Peyer's patch (tissue), 4 donors: ENCODE results near the gene PHF21B. TPM values are rescaled to one million over a fixed set of nuclear protein-coding genes. Genes with fewer than 3 reads are reported as not detected.

Experiments used
- DNase-seq, 3 donors: peaks; one replicate each; pipeline ENCODE4 v3.0.0-alpha.2; 2017 to 2019
- H3K27ac ChIP-seq, 4 donors: fragments of 200-600 bp; sonication (generic); one replicate each; pipeline ENCODE4 v1.5.1; 2016 to 2019
- H3K27me3 ChIP-seq, 2 donors: fragments of 200-600 bp; sonication (generic); one replicate each; pipeline ENCODE4 v1.5.1; 2019
- H3K36me3 ChIP-seq, 3 donors: fragments of 200-600 bp; sonication (generic); one replicate each; pipeline ENCODE4 v1.5.1; 2016 to 2019
- H3K4me1 ChIP-seq, 4 donors: fragments of 200-600 bp; sonication (generic); one replicate each; pipeline ENCODE4 v1.5.1; 2016 to 2019
- H3K4me3 ChIP-seq, 4 donors: fragments of 200-600 bp; sonication (generic); 1 replicate in 3 of 4; 2 replicates in 1 of 4; pipeline ENCODE4 v1.5.1; 2016 to 2019; ENCODE audit warnings: mild to moderate bottlenecking in 1 of 4
- H3K9me3 ChIP-seq, 4 donors: fragments of 200-600 bp; sonication (generic); one replicate each; pipeline ENCODE4 v1.5.1; 2016 to 2019; ENCODE audit warnings: mild to moderate bottlenecking in 1 of 4
- POLR2A ChIP-seq, 2 donors: fragments of 450-650 bp; IDR thresholded peaks; one replicate each; pipeline ENCODE4 v1.5.1; 2017; ENCODE audit warnings: antibody characterized with exemption in 2 of 2, mild to moderate bottlenecking in 2 of 2, moderate library complexity in 2 of 2
- total RNA-seq, 4 donors: library from RNA; depleted of rRNA; stranded (reverse); fragments of >200 nt; gene quantifications; one replicate each; pipeline ENCODE4 v1.1.0, GENCODE V29; 2016
- TF ChIP-seq, protein P1 (sequence below), 6 experiments: fragments of 450-650 bp in 4 of 6; fragments of 200-600 bp in 2 of 6; sonication (generic) in 1 of 6; IDR thresholded peaks; one replicate each; pipeline ENCODE4 v1.5.1; 2017 to 2019; ENCODE audit warnings: antibody characterized with exemption in 6 of 6, mild to moderate bottlenecking in 3 of 6, moderate library complexity in 1 of 6

Gene PHF21B
- total RNA-seq, 4 donors from 2014 or later, result not detected

DNA sequence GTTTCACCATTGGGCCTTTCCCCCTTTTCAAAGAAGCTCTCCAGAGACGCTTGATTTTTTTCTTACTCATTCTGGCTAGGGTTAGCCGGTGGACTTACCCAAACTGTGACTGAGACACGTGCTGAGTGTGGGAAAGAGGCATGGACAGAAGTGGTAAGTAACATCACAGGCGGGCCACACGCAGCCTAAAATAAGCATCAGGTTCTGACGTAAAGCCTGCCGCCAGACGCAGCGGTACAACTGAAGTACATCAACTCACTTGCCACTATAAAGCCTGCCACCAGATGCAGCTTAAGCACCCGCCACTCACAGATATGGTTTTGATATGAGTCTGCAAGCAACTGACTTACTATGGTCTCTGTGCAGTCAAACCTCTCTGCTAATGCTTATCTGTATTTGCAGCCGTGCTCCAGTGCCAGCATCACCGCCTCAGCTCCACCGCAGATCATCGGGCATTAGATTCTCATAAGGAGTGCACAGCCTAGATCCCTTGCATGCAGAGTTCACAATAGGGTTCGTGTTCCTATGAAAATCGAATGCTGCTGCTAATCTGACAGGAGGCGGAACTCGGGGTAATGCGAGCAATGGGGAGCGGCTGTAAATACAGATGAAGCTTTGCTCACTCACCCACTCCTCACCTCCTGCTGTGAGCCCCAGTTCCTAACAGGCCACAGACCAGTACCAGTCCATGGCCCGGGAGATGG, 58.8 kb downstream of the PHF21B start:
- Histone ChIP-seq H3K9me3 (no peaks in the 10 kb centered on the region), H3K27ac (no peak overlapping the region), H3K36me3 (no peaks in the 10 kb centered on the region), H3K27me3 (no peaks in the 10 kb centered on the region), H3K4me3 (no peak overlapping the region), H3K4me1 (no peaks in the 10 kb centered on the region)
- DNase-seq, result no peak
- TF ChIP-seq, protein P1, sequence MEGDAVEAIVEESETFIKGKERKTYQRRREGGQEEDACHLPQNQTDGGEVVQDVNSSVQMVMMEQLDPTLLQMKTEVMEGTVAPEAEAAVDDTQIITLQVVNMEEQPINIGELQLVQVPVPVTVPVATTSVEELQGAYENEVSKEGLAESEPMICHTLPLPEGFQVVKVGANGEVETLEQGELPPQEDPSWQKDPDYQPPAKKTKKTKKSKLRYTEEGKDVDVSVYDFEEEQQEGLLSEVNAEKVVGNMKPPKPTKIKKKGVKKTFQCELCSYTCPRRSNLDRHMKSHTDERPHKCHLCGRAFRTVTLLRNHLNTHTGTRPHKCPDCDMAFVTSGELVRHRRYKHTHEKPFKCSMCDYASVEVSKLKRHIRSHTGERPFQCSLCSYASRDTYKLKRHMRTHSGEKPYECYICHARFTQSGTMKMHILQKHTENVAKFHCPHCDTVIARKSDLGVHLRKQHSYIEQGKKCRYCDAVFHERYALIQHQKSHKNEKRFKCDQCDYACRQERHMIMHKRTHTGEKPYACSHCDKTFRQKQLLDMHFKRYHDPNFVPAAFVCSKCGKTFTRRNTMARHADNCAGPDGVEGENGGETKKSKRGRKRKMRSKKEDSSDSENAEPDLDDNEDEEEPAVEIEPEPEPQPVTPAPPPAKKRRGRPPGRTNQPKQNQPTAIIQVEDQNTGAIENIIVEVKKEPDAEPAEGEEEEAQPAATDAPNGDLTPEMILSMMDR (IDR thresholded peaks at IDR 0.05), result no peak
- TF ChIP-seq POLR2A (IDR thresholded peaks at IDR 0.05), result no peak

DNA sequence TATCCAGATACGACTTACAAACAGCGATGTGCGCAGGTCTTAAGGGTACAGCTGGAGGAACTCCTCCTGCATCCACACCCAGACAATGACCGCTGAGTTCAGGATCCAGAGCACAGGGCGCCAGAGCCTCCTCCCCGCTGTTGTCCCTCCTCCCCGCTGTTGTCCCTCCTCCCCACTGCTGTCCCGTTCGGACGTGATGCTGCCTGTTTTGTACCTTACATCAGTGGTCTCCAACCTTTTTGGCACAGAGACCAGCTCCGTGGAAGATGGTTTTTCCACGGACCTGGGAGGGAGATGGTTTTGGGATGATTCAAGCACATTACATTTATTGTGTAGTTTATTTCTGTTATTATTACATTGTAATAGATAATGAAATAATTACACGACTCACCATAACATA, 62.0 kb downstream of the PHF21B start:
- Histone ChIP-seq H3K4me1 (no peaks in the 10 kb centered on the region), H3K36me3 (no peaks in the 10 kb centered on the region), H3K27me3 (no peaks in the 10 kb centered on the region), H3K9me3 (no peaks in the 10 kb centered on the region), H3K27ac (no peak overlapping the region), H3K4me3 (no peak overlapping the region)
- no peak for DNase-seq
- TF ChIP-seq POLR2A (IDR thresholded peaks at IDR 0.05), result no peak
- TF ChIP-seq, protein P1 (IDR thresholded peaks at IDR 0.05), result no peak

DNA sequence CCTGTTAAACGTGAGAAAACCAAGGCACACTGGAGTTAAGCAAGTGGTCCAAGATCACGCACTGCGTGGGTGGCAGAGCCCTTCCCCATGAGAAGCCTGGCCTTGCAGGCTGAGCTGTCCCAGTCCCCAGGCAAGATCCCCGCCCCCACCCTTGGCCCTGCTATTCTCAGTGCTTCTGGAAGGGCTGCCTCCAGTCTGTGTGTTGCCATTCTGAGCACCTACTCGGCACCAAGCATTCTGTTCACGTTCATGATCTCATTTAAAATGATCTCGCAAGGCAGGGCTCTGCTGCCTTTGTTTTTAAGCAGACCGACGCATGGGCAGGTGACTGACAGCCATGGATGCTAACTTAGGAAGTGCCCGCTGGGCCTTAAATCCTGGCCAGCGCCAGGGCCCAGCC, 62.8 kb downstream of the PHF21B start:
- H3K27me3 ChIP-seq, result no peaks in the 10 kb centered on the region
- no peaks in the 10 kb centered on the region for H3K4me1 ChIP-seq
- no peak for TF ChIP-seq POLR2A (IDR thresholded peaks at IDR 0.05)
- TF ChIP-seq, protein P1 (IDR thresholded peaks at IDR 0.05), result no peak
- H3K36me3 ChIP-seq, result no peaks in the 10 kb centered on the region
- H3K9me3 ChIP-seq, result no peaks in the 10 kb centered on the region
- H3K27ac ChIP-seq, result no peak overlapping the region
- DNase-seq, result no peak
- no peak overlapping the region for H3K4me3 ChIP-seq

DNA sequence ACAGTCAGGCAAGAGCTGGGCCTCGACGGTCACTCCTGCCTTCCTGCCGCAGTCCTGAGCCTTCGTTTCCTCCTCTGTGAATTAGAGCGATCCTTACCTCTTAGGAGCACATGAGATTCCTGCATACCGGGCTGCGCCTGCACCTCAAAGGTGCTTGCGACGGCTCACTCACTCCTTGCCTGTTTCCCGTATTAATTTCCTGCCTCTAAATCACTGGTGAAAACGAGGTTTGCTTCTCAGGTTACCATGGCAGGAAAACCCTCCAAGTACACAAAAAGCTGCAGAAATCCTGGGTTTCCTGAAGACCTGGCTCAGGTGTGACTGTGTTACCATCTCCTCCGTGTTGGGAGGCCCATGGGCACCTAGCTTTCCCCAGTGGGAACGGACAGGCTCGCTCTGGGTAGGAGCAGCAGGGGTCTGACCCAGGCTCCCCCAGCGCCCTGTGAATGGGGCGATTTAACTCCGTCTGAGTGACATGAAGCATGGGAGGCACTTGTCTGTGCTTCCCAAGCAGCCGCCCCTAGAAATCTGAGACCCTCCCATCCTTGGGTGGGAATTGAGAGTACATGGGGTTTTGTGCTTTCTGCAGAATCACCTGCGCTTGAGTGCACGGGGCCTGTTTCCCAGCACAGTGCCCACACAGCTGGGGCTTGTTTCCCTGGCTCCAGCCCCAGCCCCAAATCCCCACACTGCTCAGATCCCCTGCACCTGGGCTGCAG, 64.8 kb downstream of the PHF21B start:
- no peaks in the 10 kb centered on the region for H3K36me3 ChIP-seq
- TF ChIP-seq POLR2A (IDR thresholded peaks at IDR 0.05), result no peak
- TF ChIP-seq, protein P1 (IDR thresholded peaks at IDR 0.05), result no peak
- no peak overlapping the region for H3K4me3 ChIP-seq
- H3K9me3 ChIP-seq, result no peaks in the 10 kb centered on the region
- no peak for DNase-seq
- no peaks in the 10 kb centered on the region for H3K4me1 ChIP-seq
- no peaks in the 10 kb centered on the region for H3K27me3 ChIP-seq
- H3K27ac ChIP-seq, result no peak overlapping the region

DNA sequence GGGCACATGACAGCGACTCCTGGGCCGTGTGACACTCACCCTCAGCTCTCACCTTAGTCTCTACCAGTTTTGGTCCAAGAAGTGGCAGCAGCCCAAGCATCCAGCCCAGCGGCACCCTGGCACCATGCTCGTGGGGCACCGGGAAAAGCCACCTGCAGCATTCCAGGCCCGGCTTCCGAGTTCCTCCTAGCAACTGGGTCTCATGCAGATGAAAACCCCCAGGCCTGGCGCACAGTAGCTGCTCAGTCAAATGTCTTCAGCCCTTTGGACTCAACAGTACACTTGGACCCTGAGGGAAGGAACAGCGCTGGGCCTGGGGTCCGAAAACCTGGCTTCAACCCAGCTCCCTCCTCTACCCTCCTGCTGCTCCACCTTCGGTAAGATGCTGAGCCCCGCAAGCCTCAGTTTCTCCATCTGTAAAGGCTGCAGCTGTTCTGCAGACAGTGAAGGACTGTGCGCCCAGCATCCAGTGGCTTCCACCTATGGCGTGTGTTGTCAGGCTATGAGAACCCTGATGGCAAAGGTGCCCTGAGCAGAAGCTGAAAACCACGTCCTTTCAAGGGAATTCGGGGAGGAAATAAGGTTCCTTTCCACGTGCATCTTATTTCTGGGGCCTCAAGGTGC, 66.0 kb downstream of the PHF21B start:
- Histone ChIP-seq H3K4me3 (no peak overlapping the region), H3K27me3 (no peaks in the 10 kb centered on the region), H3K9me3 (no peaks in the 10 kb centered on the region), H3K36me3 (no peaks in the 10 kb centered on the region), H3K4me1 (no peaks in the 10 kb centered on the region), H3K27ac (no peak overlapping the region)
- DNase-seq, result no peak
- no peak for TF ChIP-seq POLR2A (IDR thresholded peaks at IDR 0.05)
- TF ChIP-seq, protein P1 (IDR thresholded peaks at IDR 0.05), result no peak
